GM18511 (cell line): ENCODE measurements around the gene RPRM.
"Not testable (repeated sequence)": the region's sequence is repeated elsewhere in the genome, so short reads cannot be mapped to it uniquely, and the experiment has no call there.

Experiments used
- ATAC-seq: cut with Tn5 transposase; IDR thresholded peaks from one replicate; pipeline ENCODE4 v1.9.1; 2021; ENCODE audit warnings: mild to moderate bottlenecking, moderate library complexity; ENCODE audit not compliant: unreplicated experiment

Gene RPRM

DNA sequence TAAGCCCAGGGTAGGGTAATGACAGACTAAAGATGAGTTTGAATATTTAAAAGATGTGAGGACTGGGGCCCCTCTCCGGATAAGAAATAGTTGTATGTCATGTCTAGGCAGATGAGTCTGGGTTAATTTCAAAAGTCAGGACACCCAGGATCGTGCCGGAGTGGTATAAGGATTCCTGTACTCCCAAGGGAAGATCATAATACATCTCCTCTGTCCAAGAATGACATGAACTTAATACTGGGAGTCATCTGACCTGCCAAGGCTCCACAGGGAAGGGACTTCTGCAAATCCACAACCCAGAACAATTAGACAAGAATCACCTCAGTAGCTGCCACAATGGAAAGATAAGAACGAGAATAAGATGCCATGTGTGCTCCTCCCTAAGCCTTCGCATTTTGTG lies 17.1 kb downstream of the RPRM start:
- ATAC-seq: no peak

DNA sequence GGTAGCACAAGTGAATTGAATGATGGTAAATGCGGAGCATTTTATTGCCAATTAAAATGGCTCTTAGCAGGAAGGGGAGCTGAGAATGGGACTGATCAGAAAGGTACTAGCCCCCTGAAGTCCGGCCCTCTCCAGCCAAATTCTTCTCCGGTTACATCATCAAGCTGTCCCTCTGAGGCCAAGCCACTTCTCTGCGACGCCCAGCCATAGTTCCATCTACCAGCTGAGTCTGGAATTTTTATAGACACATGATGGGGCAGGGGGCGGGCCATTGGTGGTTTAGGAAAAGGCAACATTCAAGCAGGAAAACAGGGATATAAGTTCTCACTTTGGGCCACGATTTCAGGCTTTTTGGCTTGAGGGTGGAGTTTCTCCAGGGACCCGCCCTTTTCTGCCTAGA lies 22.7 kb downstream of the RPRM start:
- ATAC-seq: no peak

DNA sequence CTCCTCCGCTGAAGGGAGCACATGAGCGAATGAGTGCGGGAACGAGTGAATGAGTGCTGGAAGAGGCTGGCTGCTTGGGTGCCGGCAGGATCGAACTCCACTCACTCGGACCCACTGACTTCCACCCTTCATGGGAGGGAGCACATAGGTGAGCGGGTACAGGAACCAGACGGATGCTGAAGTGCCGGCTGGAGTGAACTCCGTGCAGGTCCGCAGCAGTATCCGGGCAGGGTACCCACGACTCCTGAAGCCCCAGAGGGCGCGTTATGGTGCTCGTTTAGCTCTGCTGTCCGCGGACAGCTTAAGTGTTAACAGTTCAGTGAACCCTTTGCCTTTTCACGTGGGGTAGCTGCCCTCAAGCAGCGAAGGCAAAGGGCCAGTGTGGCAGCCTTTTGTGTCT lies 23.2 kb downstream of the RPRM start:
- no peak for ATAC-seq

DNA sequence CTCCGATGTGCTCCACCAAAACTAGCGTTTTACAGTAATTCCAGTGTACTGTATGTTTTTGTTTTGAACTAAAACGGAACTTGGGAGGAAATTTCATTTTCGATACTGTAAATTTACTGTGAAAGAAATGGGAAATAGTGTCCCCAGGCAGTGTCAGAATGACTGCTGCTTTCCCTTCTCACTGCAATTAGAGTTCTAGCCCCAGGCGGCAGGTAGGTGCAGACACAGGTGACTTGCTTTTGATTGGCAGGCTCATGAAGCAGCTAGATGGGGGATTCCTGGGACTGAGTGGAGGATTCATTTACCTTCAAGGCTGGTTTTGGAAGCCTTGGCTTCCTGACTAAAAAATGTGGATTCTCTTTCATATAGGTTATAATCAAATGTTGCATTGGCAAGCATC lies 27.0 kb downstream of the RPRM start:
- ATAC-seq: no peak

DNA sequence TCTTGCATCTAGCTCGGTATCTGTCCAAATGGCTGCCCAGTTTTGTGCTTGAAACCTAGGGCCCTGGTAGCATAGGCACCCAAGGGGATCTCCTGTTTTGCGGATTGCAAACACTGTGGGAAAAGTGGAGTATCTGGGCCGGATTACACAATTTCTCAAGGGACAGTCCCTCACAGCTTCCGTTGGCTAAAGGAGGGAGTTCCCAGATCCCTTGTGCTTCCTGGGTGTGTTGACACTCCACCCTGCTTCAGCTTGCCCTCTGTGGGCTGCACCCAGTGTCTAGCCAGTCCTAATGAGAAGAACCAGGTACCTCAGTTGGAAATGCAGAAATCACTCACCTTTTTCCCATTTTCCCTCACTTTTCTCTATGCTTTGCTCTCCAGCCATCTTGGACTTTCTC lies 35.5 kb downstream of the RPRM start:
- ATAC-seq: no peak

DNA sequence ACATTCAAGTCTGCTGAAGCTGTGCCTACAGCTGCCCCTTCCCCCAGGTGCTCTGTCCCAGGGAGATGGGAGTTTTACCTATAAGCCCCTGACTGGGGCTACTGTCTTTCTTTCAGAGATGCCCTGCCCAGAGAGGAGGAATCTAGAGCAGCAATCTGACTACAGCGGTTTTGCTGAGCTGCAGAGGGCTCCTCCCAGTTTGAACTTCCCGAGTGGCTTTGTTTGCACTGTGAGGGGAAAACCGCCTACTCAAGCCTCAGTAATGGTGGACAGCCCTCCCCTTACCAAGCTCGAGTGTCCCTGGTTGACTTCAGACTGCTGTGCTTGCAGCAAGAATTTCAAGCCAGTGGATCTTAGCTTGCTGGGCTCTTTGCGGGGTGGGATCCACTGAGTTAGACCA lies 35.9 kb downstream of the RPRM start:
- not testable (repeated sequence) for ATAC-seq

DNA sequence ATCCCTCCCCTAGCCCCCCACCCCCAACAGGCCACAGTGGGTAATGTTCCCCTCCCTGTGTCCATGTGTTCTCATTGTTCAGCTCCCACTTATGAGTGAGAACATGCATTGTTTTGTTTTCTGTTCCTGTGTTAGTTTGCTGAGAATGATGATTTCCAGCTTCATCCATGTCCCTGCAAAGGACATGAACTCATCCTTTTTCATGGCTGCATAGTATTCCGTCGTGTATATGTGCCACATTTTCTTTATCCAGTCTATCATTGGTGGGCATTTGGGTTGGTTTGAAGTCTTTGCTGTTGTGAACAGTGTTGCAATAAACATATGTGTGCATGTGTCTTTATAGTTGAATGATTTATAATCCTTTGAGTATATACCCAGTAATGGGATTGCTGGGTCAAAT lies 38.5 kb downstream of the RPRM start:
- ATAC-seq: not testable (repeated sequence)

DNA sequence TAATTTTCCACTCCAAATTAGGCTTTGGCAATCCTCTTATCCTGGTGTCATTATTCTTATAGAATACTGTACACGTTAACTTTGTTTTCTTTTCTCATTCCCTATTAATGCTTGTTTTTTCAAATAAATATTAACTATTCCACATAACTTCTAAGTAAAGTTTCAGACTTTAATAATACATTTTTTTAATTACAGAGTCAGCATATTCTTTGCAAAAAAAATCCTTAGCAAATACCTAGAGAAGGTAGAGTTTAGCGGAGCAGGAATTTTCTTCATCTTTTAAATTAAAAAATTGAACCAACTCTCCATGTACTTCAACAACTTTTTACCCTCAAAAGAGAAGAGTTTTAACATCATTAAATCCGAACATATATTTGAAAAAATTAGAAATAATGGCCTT lies 45.2 kb downstream of the RPRM start:
- no peak for ATAC-seq

DNA sequence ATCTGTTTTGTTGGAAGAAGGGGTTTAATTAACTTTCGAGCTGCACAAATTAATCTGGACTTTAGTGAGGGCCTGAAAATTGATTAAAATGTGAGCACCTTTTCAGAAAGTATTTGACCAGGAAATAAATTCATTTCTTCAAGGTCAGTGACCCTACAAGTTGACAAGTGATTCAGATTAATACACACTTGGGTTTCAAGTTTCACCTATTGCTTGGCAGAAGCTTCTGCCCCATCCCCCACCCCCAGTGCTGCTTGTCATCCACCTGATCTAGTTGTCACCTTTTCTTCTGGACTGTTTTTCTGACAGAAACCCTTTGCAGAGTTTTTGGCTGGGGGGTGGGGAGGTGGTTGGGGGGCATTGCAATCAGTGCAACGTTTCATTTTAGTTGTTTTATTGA lies 46.2 kb downstream of the RPRM start:
- ATAC-seq: no peak

DNA sequence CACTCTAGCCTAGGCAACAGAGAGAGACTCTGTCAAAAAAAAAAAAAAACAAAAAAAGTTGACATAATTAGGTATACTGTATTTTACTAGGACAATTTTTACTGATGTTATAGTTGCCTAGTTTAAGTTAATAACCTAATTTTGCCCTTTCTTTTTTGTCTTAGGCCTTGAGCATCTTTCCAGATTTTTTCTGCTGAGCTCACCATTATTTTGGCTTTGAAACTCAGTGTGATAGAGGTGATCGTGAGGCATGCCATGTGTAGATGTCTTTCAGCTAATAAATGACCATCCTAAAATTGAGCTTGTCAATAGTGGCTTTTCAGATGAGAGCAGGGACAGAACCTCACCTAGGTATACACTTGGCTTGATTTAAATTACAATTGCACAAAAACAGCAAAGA lies 47.4 kb downstream of the RPRM start:
- no peak for ATAC-seq
